Neural progenitor cell (in vitro differentiated cells): ENCODE results near the gene FADS1. TPM values are rescaled to one million over a fixed set of nuclear protein-coding genes. Genes with fewer than 3 reads are reported as not detected.

ENCODE experiments used
- DNase-seq: peaks from one replicate; pipeline ENCODE4 v3.0.0-alpha.2; 2016; ENCODE audit warnings: low spot score
- H2AFZ ChIP-seq: fragments of 200-600 bp; sonication (generic); replicated peaks from 2 replicates; pipeline ENCODE4 v1.6.1; 2016; ENCODE audit warnings: antibody characterized with exemption
- H3F3A ChIP-seq: fragments of 200-600 bp; sonication (generic); 2 replicates; pipeline ENCODE4 v1.6.1; 2016; ENCODE audit warnings: antibody characterized with exemption, low read depth
- H3K27ac ChIP-seq: fragments of 200-600 bp; sonication (generic); 2 replicates; pipeline ENCODE4 v1.5.1; 2016; ENCODE audit warnings: mild to moderate bottlenecking
- H3K27me3 ChIP-seq: fragments of 200-600 bp; sonication (generic); 2 replicates; pipeline ENCODE4 v1.6.1; 2016; ENCODE audit warnings: mild to moderate bottlenecking, moderate library complexity
- H3K36me3 ChIP-seq: fragments of 200-600 bp; sonication (generic); 2 replicates; pipeline ENCODE4 v1.5.1; 2016
- H3K4me1 ChIP-seq: fragments of 200-600 bp; sonication (generic); 2 replicates; pipeline ENCODE4 v1.6.1; 2016; ENCODE audit warnings: mixed run types
- H3K4me2 ChIP-seq: fragments of 200-600 bp; sonication (generic); 2 replicates; pipeline ENCODE4 v1.6.1; 2016
- H3K4me3 ChIP-seq: fragments of 200-600 bp; sonication (generic); 2 replicates; pipeline ENCODE4 v1.5.1; 2016
- H3K79me2 ChIP-seq: fragments of 200-600 bp; sonication (generic); 2 replicates; pipeline ENCODE4 v1.6.1; 2016; ENCODE audit warnings: low read depth
- H3K9ac ChIP-seq: fragments of 200-600 bp; sonication (generic); 2 replicates; pipeline ENCODE4 v1.6.1; 2016
- H3K9me3 ChIP-seq: fragments of 200-600 bp; sonication (generic); 2 replicates; pipeline ENCODE4 v1.5.1; 2016; ENCODE audit warnings: low read depth
- H4K20me1 ChIP-seq: fragments of 200-600 bp; sonication (generic); 2 replicates; pipeline ENCODE4 v1.6.1; 2016; ENCODE audit warnings: low read depth
- H3K27ac Mint-ChIP-seq: 3 replicates; pipeline ENCODE4 v1.8.0; 2021; ENCODE audit warnings: mixed read lengths
- H3K27me3 Mint-ChIP-seq: 2 replicates; pipeline ENCODE4 v1.8.0; 2022; ENCODE audit warnings: low read depth, mild to moderate bottlenecking, inconsistent platforms, moderate library complexity, mixed read lengths; ENCODE audit not compliant: insufficient read depth
- H3K36me3 Mint-ChIP-seq: 3 replicates; pipeline ENCODE4 v1.8.0; 2021; ENCODE audit warnings: mixed read lengths
- H3K4me1 Mint-ChIP-seq: 3 replicates; pipeline ENCODE4 v1.8.0; 2021; ENCODE audit warnings: mixed read lengths
- H3K4me3 Mint-ChIP-seq: 3 replicates; pipeline ENCODE4 v1.8.0; 2021; ENCODE audit warnings: mild to moderate bottlenecking, moderate library complexity, mixed read lengths
- H3K9me3 Mint-ChIP-seq: 3 replicates; pipeline ENCODE4 v1.8.0; 2020; ENCODE audit warnings: mixed read lengths
- EZH2 ChIP-seq: fragments of 200-600 bp; sonication (generic); IDR thresholded peaks from 2 replicates; pipeline ENCODE4 v1.6.1; 2017; ENCODE audit warnings: antibody characterized with exemption, mild to moderate bottlenecking, moderate library complexity
- EZH2phosphoT487 ChIP-seq: fragments of 200-600 bp; sonication (generic); IDR thresholded peaks from 2 replicates; pipeline ENCODE4 v1.6.1; 2017; ENCODE audit warnings: antibody characterized with exemption
- total RNA-seq: library from RNA; depleted of rRNA; stranded (reverse); fragments of >200 nt; gene quantifications from 2 replicates; pipeline ENCODE4 v1.2.3, GENCODE V29; 2015; ENCODE audit warnings: low replicate concordance
- TF ChIP-seq, protein P1 (sequence below): fragments of 200-600 bp; sonication (generic); IDR thresholded peaks from 2 replicates; pipeline ENCODE4 v1.5.1; 2017; ENCODE audit warnings: antibody characterized with exemption, mild to moderate bottlenecking

The FADS1 gene
- total RNA-seq, 1 donor from 2014 or later = 163 TPM

DNA sequence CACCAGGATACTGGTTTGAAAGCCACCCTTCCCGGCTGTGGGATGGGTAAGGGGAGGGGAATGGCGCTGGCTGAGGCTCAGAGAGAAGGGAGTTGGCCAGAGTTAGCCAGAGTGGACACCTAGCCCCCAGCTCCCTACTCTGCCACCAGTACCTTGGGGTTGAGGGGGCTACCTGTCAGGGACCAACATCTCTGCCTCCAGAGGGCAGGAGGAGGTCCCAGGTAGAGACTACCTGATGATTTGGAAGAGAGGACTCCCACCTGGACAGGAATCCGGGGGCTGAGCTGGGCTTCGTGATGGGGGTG, 60.7 kb downstream of the FADS1 start:
- no peak overlapping the region for H2AFZ ChIP-seq
- H3K9ac ChIP-seq = no peak overlapping the region
- H3K79me2 ChIP-seq = no peaks in the 10 kb centered on the region
- no peaks in the 10 kb centered on the region for H3K9me3 ChIP-seq
- Mint-ChIP-seq H3K36me3 (no peaks in the 10 kb centered on the region), H3K27ac (peak overlapping the region; percentile 42), H3K9me3 (no peaks in the 10 kb centered on the region), H3K27me3 (peaks cover 22% of the 10 kb centered on the region), H3K4me3 (no peak overlapping the region), H3K4me1 (peaks cover 19% of the 10 kb centered on the region)
- no peaks in the 10 kb centered on the region for H4K20me1 ChIP-seq
- H3K4me3 ChIP-seq = no peak overlapping the region
- peaks cover 5% of the 10 kb centered on the region for H3F3A ChIP-seq
- H3K4me1 ChIP-seq = peaks cover 6% of the 10 kb centered on the region
- no peak overlapping the region for H3K27ac ChIP-seq
- TF ChIP-seq EZH2 (no peak), EZH2phosphoT487 (no peak)
- TF ChIP-seq, protein P1, sequence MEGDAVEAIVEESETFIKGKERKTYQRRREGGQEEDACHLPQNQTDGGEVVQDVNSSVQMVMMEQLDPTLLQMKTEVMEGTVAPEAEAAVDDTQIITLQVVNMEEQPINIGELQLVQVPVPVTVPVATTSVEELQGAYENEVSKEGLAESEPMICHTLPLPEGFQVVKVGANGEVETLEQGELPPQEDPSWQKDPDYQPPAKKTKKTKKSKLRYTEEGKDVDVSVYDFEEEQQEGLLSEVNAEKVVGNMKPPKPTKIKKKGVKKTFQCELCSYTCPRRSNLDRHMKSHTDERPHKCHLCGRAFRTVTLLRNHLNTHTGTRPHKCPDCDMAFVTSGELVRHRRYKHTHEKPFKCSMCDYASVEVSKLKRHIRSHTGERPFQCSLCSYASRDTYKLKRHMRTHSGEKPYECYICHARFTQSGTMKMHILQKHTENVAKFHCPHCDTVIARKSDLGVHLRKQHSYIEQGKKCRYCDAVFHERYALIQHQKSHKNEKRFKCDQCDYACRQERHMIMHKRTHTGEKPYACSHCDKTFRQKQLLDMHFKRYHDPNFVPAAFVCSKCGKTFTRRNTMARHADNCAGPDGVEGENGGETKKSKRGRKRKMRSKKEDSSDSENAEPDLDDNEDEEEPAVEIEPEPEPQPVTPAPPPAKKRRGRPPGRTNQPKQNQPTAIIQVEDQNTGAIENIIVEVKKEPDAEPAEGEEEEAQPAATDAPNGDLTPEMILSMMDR = no peak
- no peak overlapping the region for H3K4me2 ChIP-seq
- peaks cover 29% of the 10 kb centered on the region for H3K27me3 ChIP-seq
- DNase-seq = no peak
- H3K36me3 ChIP-seq = no peaks in the 10 kb centered on the region

DNA sequence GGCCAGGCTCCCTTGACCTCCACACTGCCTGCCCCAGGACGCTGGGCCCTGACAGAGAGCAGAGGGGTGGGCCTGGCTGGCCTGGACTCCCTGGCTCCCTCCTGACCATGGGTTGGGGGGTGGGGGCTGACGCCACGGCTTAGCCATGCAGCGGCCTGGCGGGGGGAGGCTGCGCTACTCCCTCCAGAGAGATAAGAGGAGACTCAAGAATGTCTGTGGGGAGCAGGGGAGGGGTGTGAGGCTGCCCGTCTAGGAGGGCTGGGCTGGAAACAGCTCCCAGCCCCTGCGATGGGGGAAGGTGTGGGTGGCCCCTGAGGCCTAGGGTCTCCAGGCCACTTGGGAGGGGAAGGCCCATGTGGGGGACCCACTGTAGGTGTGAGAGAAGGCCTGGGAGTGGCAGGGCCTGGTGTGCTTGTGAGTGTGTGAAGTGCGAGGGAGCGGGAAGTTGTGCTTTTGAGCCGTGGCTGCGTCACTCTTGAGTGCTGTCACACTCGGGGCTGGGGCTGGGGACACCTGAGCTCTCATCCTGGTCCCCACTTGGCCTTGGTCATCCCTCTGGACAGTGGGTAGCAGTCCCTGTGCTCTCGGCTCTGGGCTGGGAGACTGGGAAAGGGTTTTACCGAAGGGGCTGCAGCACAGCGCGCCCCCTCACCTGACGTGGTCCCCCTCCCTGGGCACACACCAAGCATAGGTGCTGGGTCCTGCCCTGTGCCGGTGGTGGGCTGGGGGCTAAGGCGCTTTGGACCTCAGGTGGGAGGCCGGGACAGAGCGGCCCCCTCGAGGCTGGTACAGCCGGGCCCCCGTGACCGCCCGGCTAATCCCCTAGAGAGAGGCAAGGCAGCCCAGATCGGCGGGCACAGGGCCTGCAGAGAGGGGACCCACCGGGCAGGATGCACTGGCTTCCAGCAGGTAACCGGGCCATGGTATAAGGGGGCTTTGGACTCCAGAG, 62.0 kb downstream of the FADS1 start:
- Mint-ChIP-seq H3K27ac (no peak overlapping the region), H3K9me3 (no peaks in the 10 kb centered on the region), H3K27me3 (peaks cover 29% of the 10 kb centered on the region), H3K36me3 (no peaks in the 10 kb centered on the region), H3K4me1 (peaks cover 28% of the 10 kb centered on the region), H3K4me3 (peak overlapping the region; percentile 30)
- Histone ChIP-seq H3K27ac (no peak overlapping the region), H2AFZ (no peak overlapping the region), H3F3A (peaks cover 16% of the 10 kb centered on the region), H3K36me3 (no peaks in the 10 kb centered on the region), H3K4me3 (no peak overlapping the region), H3K4me1 (peaks cover 11% of the 10 kb centered on the region), H3K9me3 (no peaks in the 10 kb centered on the region), H3K9ac (no peak overlapping the region), H4K20me1 (no peaks in the 10 kb centered on the region), H3K4me2 (no peak overlapping the region), H3K79me2 (no peaks in the 10 kb centered on the region), H3K27me3 (peaks cover 33% of the 10 kb centered on the region)
- TF ChIP-seq, protein P1 = no peak
- TF ChIP-seq EZH2phosphoT487 (no peak), EZH2 (no peak)
- DNase-seq = peak; percentile 51

DNA sequence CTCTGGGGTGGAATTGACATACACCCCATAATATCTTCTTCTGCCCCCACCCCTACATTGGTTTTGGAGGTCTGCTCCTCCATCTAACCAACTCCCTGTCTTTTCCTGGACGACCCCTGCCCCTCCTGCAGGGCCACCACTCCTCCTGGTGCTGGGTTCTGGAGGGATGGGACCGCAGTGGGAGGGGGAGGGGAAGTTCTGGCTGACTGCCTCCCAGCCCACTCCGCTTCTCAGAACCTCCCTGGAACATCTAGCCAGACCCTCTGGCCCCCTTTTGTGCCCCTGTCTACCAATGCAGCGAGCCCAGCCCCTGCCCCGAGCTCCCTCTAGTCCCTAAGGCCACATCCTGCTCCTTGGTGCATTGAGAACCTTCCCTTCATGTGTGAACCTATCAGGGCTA, 63.1 kb downstream of the FADS1 start:
- no peak for TF ChIP-seq EZH2
- TF ChIP-seq EZH2phosphoT487 = no peak
- TF ChIP-seq, protein P1 = no peak
- Mint-ChIP-seq H3K4me1 (peaks cover 37% of the 10 kb centered on the region), H3K27me3 (peaks cover 27% of the 10 kb centered on the region), H3K4me3 (peak overlapping the region; percentile 85), H3K9me3 (no peaks in the 10 kb centered on the region), H3K36me3 (no peaks in the 10 kb centered on the region), H3K27ac (no peak overlapping the region)
- no peaks in the 10 kb centered on the region for H3K36me3 ChIP-seq
- no peak overlapping the region for H3K27ac ChIP-seq
- peaks cover 20% of the 10 kb centered on the region for H3K4me1 ChIP-seq
- H3K79me2 ChIP-seq = no peaks in the 10 kb centered on the region
- no peaks in the 10 kb centered on the region for H3K9me3 ChIP-seq
- H4K20me1 ChIP-seq = no peaks in the 10 kb centered on the region
- peaks cover 33% of the 10 kb centered on the region for H3K27me3 ChIP-seq
- no peak overlapping the region for H3K4me2 ChIP-seq
- no peak overlapping the region for H3K9ac ChIP-seq
- no peak overlapping the region for H3K4me3 ChIP-seq
- H2AFZ ChIP-seq = no peak overlapping the region
- peaks cover 13% of the 10 kb centered on the region for H3F3A ChIP-seq
- DNase-seq = no peak
